ENCODE data around the gene KCNG2.
"Not testable (repeated sequence)": the region's sequence is repeated elsewhere in the genome, so short reads cannot be mapped to it uniquely, and the experiment has no call there.

Gene KCNG2

DNA sequence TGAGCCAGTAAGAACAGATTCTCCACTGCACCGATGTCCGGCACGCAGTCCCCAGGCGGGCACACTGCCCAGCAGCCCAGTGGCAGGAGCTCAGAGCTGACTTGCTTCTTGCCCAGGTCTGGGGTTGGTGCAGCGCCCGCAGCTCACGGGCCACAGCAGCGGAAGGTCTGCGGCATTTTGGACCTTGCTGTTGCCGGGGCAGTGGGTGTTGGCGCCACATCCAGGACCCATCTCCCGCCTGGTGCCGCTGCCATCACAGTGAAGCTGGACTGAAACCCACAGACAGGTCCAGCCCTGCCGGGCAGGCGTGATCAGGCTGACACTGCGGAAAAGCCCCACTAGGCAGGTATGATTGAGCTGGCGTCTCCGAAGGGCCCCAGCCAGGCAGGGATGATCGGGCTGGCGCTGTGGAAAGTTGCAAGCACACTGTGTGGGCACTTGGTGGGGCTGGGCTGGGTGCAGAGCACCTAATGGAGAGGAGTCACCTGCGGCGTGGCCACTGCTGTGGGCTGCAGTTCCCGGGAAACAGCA lies 78.3 kb downstream of the KCNG2 start:
- no peaks in the 10 kb centered on the region for H3K36me3 ChIP-seq (ENCODE audit: low read length)
- no peaks in the 10 kb centered on the region for H3K9me3 ChIP-seq (ENCODE audit: insufficient read depth, low read length)
- no peaks in the 10 kb centered on the region for H3K27me3 ChIP-seq (ENCODE audit: low read length)
- H3F3A ChIP-seq (ENCODE audit: insufficient read depth), result no peaks in the 10 kb centered on the region
- no peaks in the 10 kb centered on the region for H4K20me1 ChIP-seq (ENCODE audit: low read depth, low read length)
- no peak overlapping the region for H3K4me3 ChIP-seq (ENCODE audit: insufficient read depth, low read length, poor library complexity, severe bottlenecking)
- H3K79me2 ChIP-seq (ENCODE audit: insufficient read depth, low read length), result no peaks in the 10 kb centered on the region
- TF ChIP-seq, protein P1, sequence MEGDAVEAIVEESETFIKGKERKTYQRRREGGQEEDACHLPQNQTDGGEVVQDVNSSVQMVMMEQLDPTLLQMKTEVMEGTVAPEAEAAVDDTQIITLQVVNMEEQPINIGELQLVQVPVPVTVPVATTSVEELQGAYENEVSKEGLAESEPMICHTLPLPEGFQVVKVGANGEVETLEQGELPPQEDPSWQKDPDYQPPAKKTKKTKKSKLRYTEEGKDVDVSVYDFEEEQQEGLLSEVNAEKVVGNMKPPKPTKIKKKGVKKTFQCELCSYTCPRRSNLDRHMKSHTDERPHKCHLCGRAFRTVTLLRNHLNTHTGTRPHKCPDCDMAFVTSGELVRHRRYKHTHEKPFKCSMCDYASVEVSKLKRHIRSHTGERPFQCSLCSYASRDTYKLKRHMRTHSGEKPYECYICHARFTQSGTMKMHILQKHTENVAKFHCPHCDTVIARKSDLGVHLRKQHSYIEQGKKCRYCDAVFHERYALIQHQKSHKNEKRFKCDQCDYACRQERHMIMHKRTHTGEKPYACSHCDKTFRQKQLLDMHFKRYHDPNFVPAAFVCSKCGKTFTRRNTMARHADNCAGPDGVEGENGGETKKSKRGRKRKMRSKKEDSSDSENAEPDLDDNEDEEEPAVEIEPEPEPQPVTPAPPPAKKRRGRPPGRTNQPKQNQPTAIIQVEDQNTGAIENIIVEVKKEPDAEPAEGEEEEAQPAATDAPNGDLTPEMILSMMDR (IDR thresholded peaks at IDR 0.05; ENCODE audit: insufficient read depth, low read length, poor library complexity, severe bottlenecking), result no peak
- no peak for TF ChIP-seq EZH2phosphoT487 (conservative IDR thresholded peaks at IDR 0.05; ENCODE audit: low read length)
- H3K9ac ChIP-seq (ENCODE audit: low read length), result no peak overlapping the region
- H3K9me2 ChIP-seq (replicated peaks; ENCODE audit: insufficient read depth, low read length), result no peaks in the 10 kb centered on the region
- H3K4me2 ChIP-seq (ENCODE audit: low read depth, low read length, poor library complexity, severe bottlenecking), result no peak overlapping the region
- H3K27ac ChIP-seq (ENCODE audit: low read depth, low read length), result no peak overlapping the region
- H2AFZ ChIP-seq (ENCODE audit: low read depth, low read length, severe bottlenecking), result no peak overlapping the region

DNA sequence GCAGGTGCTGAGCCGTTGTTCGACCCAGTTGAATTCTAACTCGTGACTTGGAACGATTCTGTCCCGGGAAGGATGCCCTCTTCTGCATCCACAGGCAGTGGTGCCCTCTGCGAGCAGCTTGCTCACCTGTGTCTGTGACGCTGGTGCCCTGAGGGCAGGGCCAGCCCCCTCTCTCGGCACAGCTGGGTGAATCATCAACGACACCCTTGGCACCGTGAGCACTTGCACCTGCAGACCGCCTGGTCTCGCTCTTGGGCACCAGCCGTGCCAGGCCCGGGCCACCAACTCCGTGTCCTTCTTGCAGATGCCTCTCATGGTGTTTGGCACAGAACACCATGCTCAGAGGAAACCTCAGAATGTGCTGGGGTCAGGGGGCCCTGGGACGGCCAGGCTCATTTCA lies 78.8 kb downstream of the KCNG2 start:
- Histone ChIP-seq H3K4me2 (ENCODE audit: low read depth, low read length, poor library complexity, severe bottlenecking) (no peak overlapping the region), H3K79me2 (ENCODE audit: insufficient read depth, low read length) (no peaks in the 10 kb centered on the region), H2AFZ (ENCODE audit: low read depth, low read length, severe bottlenecking) (no peak overlapping the region), H4K20me1 (ENCODE audit: low read depth, low read length) (no peaks in the 10 kb centered on the region), H3K4me3 (ENCODE audit: insufficient read depth, low read length, poor library complexity, severe bottlenecking) (no peak overlapping the region), H3K27ac (ENCODE audit: low read depth, low read length) (no peak overlapping the region), H3K9me3 (ENCODE audit: insufficient read depth, low read length) (no peaks in the 10 kb centered on the region), H3F3A (ENCODE audit: insufficient read depth) (no peaks in the 10 kb centered on the region), H3K9me2 (replicated peaks; ENCODE audit: insufficient read depth, low read length) (no peaks in the 10 kb centered on the region), H3K36me3 (ENCODE audit: low read length) (no peaks in the 10 kb centered on the region), H3K27me3 (ENCODE audit: low read length) (no peaks in the 10 kb centered on the region), H3K9ac (ENCODE audit: low read length) (no peak overlapping the region)
- TF ChIP-seq, protein P1 (IDR thresholded peaks at IDR 0.05; ENCODE audit: insufficient read depth, low read length, poor library complexity, severe bottlenecking), result no peak
- no peak for TF ChIP-seq EZH2phosphoT487 (conservative IDR thresholded peaks at IDR 0.05; ENCODE audit: low read length)

DNA sequence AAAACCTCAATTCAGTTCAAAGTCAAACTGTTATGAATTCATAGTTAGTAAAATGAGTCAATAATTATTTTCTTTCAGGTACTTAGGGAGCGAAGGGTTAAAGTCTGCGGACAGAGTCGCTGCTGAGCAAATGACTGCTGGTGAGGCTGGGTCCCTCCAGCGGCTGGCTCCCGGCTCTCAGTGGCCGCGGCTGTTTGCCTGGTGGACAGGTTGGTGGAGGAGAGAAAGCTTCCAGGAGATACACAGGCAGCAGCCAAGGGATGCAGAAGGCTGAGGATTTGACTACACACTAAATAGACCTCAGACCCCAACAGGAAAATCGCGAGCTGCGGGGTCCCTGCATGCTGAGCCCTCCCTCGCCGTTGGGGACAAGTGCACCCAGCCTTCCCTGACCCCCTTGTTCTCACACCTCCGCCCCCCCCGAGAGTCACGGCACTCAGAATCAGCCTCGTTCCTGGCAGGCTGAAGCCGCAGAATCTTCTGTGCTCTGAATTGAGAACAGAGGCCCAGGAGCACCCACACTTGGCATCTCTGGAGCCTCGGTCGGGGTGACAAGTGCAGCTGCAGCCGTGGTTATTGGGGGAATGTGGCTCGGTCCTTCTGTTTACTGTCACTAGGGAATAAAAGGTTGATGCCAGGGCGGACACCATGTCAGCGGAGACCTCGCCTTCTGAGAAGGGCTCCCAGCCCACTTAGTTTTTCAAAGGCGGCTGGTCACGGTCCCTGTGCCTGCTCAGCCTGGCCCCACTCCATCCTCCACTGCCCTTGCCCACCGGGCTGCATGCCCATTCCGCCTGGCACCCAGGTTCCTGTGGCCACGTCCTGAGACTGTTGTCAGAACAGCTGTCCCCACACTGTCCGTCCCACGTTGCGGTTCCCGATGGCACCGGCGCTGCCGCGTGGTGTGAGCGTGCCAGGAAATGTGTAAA lies 79.7 kb downstream of the KCNG2 start:
- H3K9me2 ChIP-seq (replicated peaks; ENCODE audit: insufficient read depth, low read length), result no peaks in the 10 kb centered on the region
- H4K20me1 ChIP-seq (ENCODE audit: low read depth, low read length), result no peaks in the 10 kb centered on the region
- H3K4me2 ChIP-seq (ENCODE audit: low read depth, low read length, poor library complexity, severe bottlenecking), result no peak overlapping the region
- no peak overlapping the region for H3K4me3 ChIP-seq (ENCODE audit: insufficient read depth, low read length, poor library complexity, severe bottlenecking)
- no peaks in the 10 kb centered on the region for H3F3A ChIP-seq (ENCODE audit: insufficient read depth)
- H3K79me2 ChIP-seq (ENCODE audit: insufficient read depth, low read length), result no peaks in the 10 kb centered on the region
- no peak overlapping the region for H2AFZ ChIP-seq (ENCODE audit: low read depth, low read length, severe bottlenecking)
- no peak overlapping the region for H3K27ac ChIP-seq (ENCODE audit: low read depth, low read length)
- H3K9ac ChIP-seq (ENCODE audit: low read length), result no peak overlapping the region
- TF ChIP-seq EZH2phosphoT487 (conservative IDR thresholded peaks at IDR 0.05; ENCODE audit: low read length), result no peak
- TF ChIP-seq, protein P1 (IDR thresholded peaks at IDR 0.05; ENCODE audit: insufficient read depth, low read length, poor library complexity, severe bottlenecking), result no peak
- no peaks in the 10 kb centered on the region for H3K27me3 ChIP-seq (ENCODE audit: low read length)
- H3K9me3 ChIP-seq (ENCODE audit: insufficient read depth, low read length), result no peaks in the 10 kb centered on the region
- no peaks in the 10 kb centered on the region for H3K36me3 ChIP-seq (ENCODE audit: low read length)

DNA sequence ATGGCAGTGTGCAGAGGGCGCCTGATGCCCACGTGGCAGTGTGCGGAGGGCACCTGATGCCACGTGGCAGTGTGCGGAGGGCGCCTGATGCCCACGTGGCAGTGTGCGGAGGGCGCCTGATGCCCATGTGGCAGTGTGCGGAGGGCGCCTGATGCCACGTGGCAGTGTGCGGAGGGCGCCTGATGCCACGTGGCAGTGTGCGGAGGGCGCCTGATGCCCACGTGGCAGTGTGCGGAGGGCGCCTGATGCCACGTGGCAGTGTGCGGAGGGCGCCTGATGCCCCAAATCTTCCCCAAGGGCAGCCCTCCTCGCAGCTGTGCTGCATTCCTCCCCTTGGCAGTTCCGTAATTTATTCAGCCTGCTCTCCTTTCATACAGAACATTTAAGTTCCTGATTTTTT lies 80.5 kb downstream of the KCNG2 start:
- H3K27me3 ChIP-seq (ENCODE audit: low read length); H3F3A ChIP-seq (ENCODE audit: insufficient read depth); H4K20me1 ChIP-seq (ENCODE audit: low read depth, low read length); H3K4me3 ChIP-seq (ENCODE audit: insufficient read depth, low read length, poor library complexity, severe bottlenecking); H2AFZ ChIP-seq (ENCODE audit: low read depth, low read length, severe bottlenecking); H3K27ac ChIP-seq (ENCODE audit: low read depth, low read length); H3K4me2 ChIP-seq (ENCODE audit: low read depth, low read length, poor library complexity, severe bottlenecking); H3K36me3 ChIP-seq (ENCODE audit: low read length); H3K9me2 ChIP-seq (replicated peaks; ENCODE audit: insufficient read depth, low read length); H3K79me2 ChIP-seq (ENCODE audit: insufficient read depth, low read length); H3K9ac ChIP-seq (ENCODE audit: low read length); H3K9me3 ChIP-seq (ENCODE audit: insufficient read depth, low read length): not testable (repeated sequence)

Measured in SU-DHL-6 (cell line).